Loucy (cell line): Measurements from ENCODE around the gene TMEM114.

ENCODE experiments used
- H2AFZ ChIP-seq: fragments of 200-600 bp; sonication (generic); 2 replicates; pipeline ENCODE4 v1.6.0; 2016; ENCODE audit warnings: antibody characterized with exemption, mild to moderate bottlenecking, low read length, moderate library complexity
- H3F3A ChIP-seq: fragments of 200-600 bp; 2 replicates; pipeline ENCODE4 v1.6.0; 2016; ENCODE audit warnings: antibody characterized with exemption, low read depth, mild to moderate bottlenecking
- H3K27me3 ChIP-seq: fragments of 200-600 bp; sonication (generic); 2 replicates; pipeline ENCODE4 v1.6.1; 2014; ENCODE audit warnings: low read length, mild to moderate bottlenecking; ENCODE audit not compliant: insufficient read depth, poor library complexity, severe bottlenecking
- H3K36me3 ChIP-seq: fragments of 200-600 bp; sonication (generic); 2 replicates; pipeline ENCODE4 v1.6.1; 2016; ENCODE audit warnings: low read length; ENCODE audit not compliant: insufficient read depth
- H3K4me1 ChIP-seq: fragments of 200-600 bp; sonication (generic); 2 replicates; pipeline ENCODE4 v1.5.1; 2014; ENCODE audit warnings: low read length, mild to moderate bottlenecking; ENCODE audit not compliant: insufficient read depth, poor library complexity, severe bottlenecking
- H3K4me2 ChIP-seq: fragments of 200-600 bp; sonication (generic); 2 replicates; pipeline ENCODE4 v1.6.0; 2014; ENCODE audit warnings: antibody characterized with exemption, low read length, low read depth, mild to moderate bottlenecking; ENCODE audit not compliant: poor library complexity, severe bottlenecking
- H3K4me3 ChIP-seq: fragments of 200-600 bp; sonication (generic); 2 replicates; pipeline ENCODE4 v1.5.1; 2014; ENCODE audit warnings: low read length, mild to moderate bottlenecking, mixed read lengths; ENCODE audit not compliant: poor library complexity, severe bottlenecking
- H3K79me2 ChIP-seq: fragments of 200-600 bp; sonication (generic); 2 replicates; pipeline ENCODE4 v1.6.1; 2014; ENCODE audit warnings: low read length; ENCODE audit not compliant: insufficient read depth
- H3K9ac ChIP-seq: fragments of 200-600 bp; sonication (generic); 2 replicates; pipeline ENCODE4 v1.6.0; 2014; ENCODE audit warnings: mild to moderate bottlenecking, low read depth, low read length, moderate library complexity; ENCODE audit not compliant: poor library complexity, severe bottlenecking
- H3K9me2 ChIP-seq: fragments of 200-600 bp; sonication (generic); replicated peaks from 2 replicates; pipeline ENCODE4 v1.6.1; 2016; ENCODE audit warnings: low read depth, low read length, mixed read lengths
- H3K9me3 ChIP-seq: fragments of 200-600 bp; sonication (generic); 2 replicates; pipeline ENCODE4 v1.6.1; 2014; ENCODE audit warnings: mild to moderate bottlenecking, antibody characterized with exemption, low read length, low read depth; ENCODE audit not compliant: insufficient read depth
- H4K20me1 ChIP-seq: fragments of 200-600 bp; sonication (generic); 2 replicates; pipeline ENCODE4 v1.6.0; 2014; ENCODE audit warnings: antibody characterized with exemption, low read length, mild to moderate bottlenecking; ENCODE audit not compliant: insufficient read depth, poor library complexity, severe bottlenecking
- EZH2phosphoT487 ChIP-seq: fragments of 200-600 bp; IDR thresholded peaks from 2 replicates; pipeline ENCODE4 v1.6.1; 2018; ENCODE audit warnings: antibody characterized with exemption, mild to moderate bottlenecking, moderate library complexity, borderline replicate concordance
- TF ChIP-seq, protein P1 (sequence below): fragments of 200-600 bp; sonication (generic); conservative IDR thresholded peaks from 2 replicates; pipeline ENCODE4 v1.5.1; 2014; ENCODE audit warnings: mild to moderate bottlenecking, antibody characterized with exemption, low read length

Gene TMEM114

DNA sequence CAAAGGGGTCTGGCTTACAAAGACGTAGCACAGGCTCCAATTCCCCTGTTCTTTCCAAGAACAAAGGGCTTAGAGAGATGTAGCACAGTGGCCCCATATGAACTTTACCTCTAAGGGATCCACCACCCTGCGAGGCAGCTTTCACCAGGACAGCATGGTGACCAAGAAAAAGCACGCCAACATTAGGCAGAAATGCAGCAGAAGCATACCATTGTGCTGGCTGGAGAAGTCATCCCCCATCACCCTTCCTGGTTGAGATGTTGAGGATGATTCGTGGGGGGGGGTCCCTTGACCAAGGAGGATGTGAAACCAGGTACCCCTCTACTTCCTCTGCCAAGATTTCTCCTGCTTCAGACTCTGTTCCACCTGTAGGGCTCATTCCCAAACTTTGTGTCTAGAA lies 48.4 kb downstream of the TMEM114 start:
- no peak for TF ChIP-seq EZH2phosphoT487
- TF ChIP-seq, protein P1, sequence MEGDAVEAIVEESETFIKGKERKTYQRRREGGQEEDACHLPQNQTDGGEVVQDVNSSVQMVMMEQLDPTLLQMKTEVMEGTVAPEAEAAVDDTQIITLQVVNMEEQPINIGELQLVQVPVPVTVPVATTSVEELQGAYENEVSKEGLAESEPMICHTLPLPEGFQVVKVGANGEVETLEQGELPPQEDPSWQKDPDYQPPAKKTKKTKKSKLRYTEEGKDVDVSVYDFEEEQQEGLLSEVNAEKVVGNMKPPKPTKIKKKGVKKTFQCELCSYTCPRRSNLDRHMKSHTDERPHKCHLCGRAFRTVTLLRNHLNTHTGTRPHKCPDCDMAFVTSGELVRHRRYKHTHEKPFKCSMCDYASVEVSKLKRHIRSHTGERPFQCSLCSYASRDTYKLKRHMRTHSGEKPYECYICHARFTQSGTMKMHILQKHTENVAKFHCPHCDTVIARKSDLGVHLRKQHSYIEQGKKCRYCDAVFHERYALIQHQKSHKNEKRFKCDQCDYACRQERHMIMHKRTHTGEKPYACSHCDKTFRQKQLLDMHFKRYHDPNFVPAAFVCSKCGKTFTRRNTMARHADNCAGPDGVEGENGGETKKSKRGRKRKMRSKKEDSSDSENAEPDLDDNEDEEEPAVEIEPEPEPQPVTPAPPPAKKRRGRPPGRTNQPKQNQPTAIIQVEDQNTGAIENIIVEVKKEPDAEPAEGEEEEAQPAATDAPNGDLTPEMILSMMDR = no peak
- Histone ChIP-seq H3K9me3 (no peaks in the 10 kb centered on the region), H3K9ac (no peak overlapping the region), H3K4me1 (no peaks in the 10 kb centered on the region), H4K20me1 (no peaks in the 10 kb centered on the region), H3K4me2 (no peak overlapping the region), H3K36me3 (no peaks in the 10 kb centered on the region), H3K4me3 (no peak overlapping the region), H3K9me2 (no peaks in the 10 kb centered on the region), H3K79me2 (no peaks in the 10 kb centered on the region), H3F3A (no peaks in the 10 kb centered on the region), H3K27me3 (no peaks in the 10 kb centered on the region), H2AFZ (no peak overlapping the region)

DNA sequence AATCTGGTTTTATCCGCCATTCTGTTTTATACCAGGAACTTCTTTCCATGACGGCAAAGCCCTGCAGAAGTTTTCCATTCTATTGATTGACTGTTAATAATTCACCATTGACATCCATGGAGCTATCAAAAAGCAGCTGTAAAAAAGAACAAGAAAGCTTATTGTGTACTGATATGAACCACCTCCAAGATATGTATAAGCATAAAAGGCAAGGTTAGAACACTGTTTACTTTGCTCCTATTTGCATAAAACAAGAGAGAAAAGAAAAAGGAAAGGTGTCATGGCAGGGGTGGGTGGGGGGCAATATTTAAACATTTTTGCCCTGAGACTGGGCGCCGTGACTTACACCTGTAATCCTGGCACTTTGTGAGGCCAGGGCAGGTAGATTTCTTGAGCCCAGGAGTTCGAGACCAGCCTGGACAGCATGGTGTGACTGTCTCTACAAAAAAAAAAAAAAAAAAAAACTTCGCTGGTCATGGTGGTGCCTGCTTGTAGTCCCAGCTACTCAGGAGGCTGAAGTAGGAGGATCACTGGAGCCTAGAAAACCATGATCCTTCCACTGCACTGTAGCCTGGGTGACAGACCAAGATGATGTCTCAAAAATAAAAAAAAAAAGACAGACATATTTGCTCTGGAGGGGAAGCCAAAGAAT lies 52.5 kb downstream of the TMEM114 start:
- Histone ChIP-seq H2AFZ (no peak overlapping the region), H3K27me3 (no peaks in the 10 kb centered on the region), H3K79me2 (no peaks in the 10 kb centered on the region), H3K4me3 (no peak overlapping the region), H3K36me3 (no peaks in the 10 kb centered on the region), H3K4me2 (no peak overlapping the region), H3F3A (no peaks in the 10 kb centered on the region), H3K9me3 (no peaks in the 10 kb centered on the region), H3K9ac (no peak overlapping the region), H4K20me1 (no peaks in the 10 kb centered on the region), H3K9me2 (no peaks in the 10 kb centered on the region), H3K4me1 (no peaks in the 10 kb centered on the region)
- TF ChIP-seq, protein P1 = no peak
- TF ChIP-seq EZH2phosphoT487 = no peak

DNA sequence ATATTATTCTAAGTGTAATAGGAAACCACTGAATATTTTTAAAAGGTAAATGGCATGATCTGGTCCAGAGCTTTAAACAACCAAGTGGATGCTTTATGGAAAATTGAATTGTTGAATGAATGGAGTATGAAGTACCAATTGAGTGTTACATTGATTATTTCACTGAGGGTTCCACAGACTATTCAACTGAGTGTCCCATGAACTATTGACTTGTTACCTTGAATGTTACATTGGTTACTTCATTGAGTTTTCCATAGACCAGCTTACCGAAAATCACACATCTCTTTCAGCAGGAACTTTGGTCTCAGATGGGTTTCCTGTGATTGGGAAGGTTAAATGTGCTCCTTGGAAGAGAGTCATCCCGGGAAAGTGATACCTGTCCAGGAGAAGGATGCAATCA lies 56.8 kb downstream of the TMEM114 start:
- Histone ChIP-seq H3F3A (no peaks in the 10 kb centered on the region), H3K4me3 (no peak overlapping the region), H3K9ac (no peak overlapping the region), H3K9me2 (no peaks in the 10 kb centered on the region), H3K27me3 (no peaks in the 10 kb centered on the region), H4K20me1 (no peaks in the 10 kb centered on the region), H3K36me3 (no peaks in the 10 kb centered on the region), H3K9me3 (no peaks in the 10 kb centered on the region), H3K79me2 (no peaks in the 10 kb centered on the region), H3K4me2 (no peak overlapping the region), H3K4me1 (no peaks in the 10 kb centered on the region), H2AFZ (no peak overlapping the region)
- TF ChIP-seq EZH2phosphoT487 = no peak
- TF ChIP-seq, protein P1 = no peak
